ENCODE measurements around the gene SPATA16.

DNA sequence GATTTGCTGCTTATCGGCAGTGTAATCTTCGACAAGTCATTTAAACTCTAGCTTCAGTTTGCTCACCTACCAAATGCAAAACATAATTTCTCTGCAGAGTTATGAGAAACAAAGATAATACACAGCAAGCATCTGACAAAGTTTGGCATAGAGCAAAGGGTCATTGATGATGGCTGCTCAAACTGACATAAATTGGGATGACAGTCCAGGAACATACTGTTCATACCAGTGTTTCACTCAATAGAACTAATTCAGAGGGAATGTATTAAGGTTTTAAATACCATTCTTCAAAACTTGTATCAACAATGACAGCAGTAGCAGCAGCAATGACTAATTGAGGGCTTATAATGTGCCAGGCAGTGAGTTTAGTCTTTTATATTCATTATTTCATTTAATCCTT, 137.6 kb downstream of the SPATA16 start:
- TF ChIP-seq, protein P1, sequence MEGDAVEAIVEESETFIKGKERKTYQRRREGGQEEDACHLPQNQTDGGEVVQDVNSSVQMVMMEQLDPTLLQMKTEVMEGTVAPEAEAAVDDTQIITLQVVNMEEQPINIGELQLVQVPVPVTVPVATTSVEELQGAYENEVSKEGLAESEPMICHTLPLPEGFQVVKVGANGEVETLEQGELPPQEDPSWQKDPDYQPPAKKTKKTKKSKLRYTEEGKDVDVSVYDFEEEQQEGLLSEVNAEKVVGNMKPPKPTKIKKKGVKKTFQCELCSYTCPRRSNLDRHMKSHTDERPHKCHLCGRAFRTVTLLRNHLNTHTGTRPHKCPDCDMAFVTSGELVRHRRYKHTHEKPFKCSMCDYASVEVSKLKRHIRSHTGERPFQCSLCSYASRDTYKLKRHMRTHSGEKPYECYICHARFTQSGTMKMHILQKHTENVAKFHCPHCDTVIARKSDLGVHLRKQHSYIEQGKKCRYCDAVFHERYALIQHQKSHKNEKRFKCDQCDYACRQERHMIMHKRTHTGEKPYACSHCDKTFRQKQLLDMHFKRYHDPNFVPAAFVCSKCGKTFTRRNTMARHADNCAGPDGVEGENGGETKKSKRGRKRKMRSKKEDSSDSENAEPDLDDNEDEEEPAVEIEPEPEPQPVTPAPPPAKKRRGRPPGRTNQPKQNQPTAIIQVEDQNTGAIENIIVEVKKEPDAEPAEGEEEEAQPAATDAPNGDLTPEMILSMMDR (IDR thresholded peaks at IDR 0.05) = no peak
- TF ChIP-seq POLR2A (IDR thresholded peaks at IDR 0.05) = no peak

Measured in testis (tissue), 2 donors.